ENCODE results near the gene TUSC2.

The TUSC2 gene

GRCh38 chr3:50354186-50354764, 26.3 kb upstream of the TUSC2 start:
- no peak for DNase-seq

- no peak for DNase-seq
Measured at GRCh38 chr3:50353245-50354004, 25.4 kb upstream of the TUSC2 start.

- no peak for DNase-seq
Measured at GRCh38 chr3:50352781-50353180, 24.8 kb upstream of the TUSC2 start.

GRCh38 chr3:50351323-50351697, 23.3 kb upstream of the TUSC2 start:
- no peak for DNase-seq

- DNase-seq: peak; percentile 97
Measured at GRCh38 chr3:50350527-50351322, 22.7 kb upstream of the TUSC2 start, which contains the start of the genes CYB561D2 and NPRL2. Gene CYB561D2 (plus strand): TSS chr3:50350862. CDS start chr3:50351434, 572 bp downstream. Gene NPRL2 (minus strand): TSS chr3:50350775. CDS start chr3:50350652, 123 bp downstream.

GRCh38 chr3:50350213-50350526, 22.1 kb upstream of the TUSC2 start:
- DNase-seq: no peak

- peak; percentile 79 for DNase-seq
Measured at GRCh38 chr3:50347187-50347813, 19.3 kb upstream of the TUSC2 start.

GRCh38 chr3:50345586-50346234, 17.7 kb upstream of the TUSC2 start, which contains the start of gene ZMYND10:
Gene ZMYND10 (minus strand): TSS chr3:50345732. CDS start chr3:50345579, 153 bp downstream.
- peak; percentile 68 for DNase-seq

GRCh38 chr3:50345008-50345407, 17.0 kb upstream of the TUSC2 start:
- no peak for DNase-seq

GRCh38 chr3:50342813-50343633, 15.0 kb upstream of the TUSC2 start:
- no peak for DNase-seq

GRCh38 chr3:50341996-50342650, 14.1 kb upstream of the TUSC2 start:
- no peak for DNase-seq

GRCh38 chr3:50341537-50341936, 13.5 kb upstream of the TUSC2 start:
- no peak for DNase-seq

GRCh38 chr3:50340448-50341329, 12.7 kb upstream of the TUSC2 start, which contains the start of gene RASSF1:
Gene RASSF1 (minus strand): TSS chr3:50340836. CDS start chr3:50340805, 31 bp downstream.
- peak; percentile 78 for DNase-seq

GRCh38 chr3:50340147-50340447, 12.1 kb upstream of the TUSC2 start:
- no peak for DNase-seq

- peak; percentile 32 for DNase-seq
Measured at GRCh38 chr3:50339485-50340146, 11.6 kb upstream of the TUSC2 start.

GRCh38 chr3:50338965-50339364, 10.9 kb upstream of the TUSC2 start:
- peak; percentile 40 for DNase-seq

- peak; percentile 98 for DNase-seq
Measured at GRCh38 chr3:50337175-50337861, 9.3 kb upstream of the TUSC2 start.

GRCh38 chr3:50336452-50337174, 8.6 kb upstream of the TUSC2 start:
- no peak for DNase-seq

All from RPMI8226 (cell line).